SK-N-DZ (cell line): ENCODE data around the gene GPR149. TPM values are rescaled to one million over a fixed set of nuclear protein-coding genes. Genes with fewer than 3 reads are reported as not detected.

ENCODE experiments used
- DNase-seq: peaks from one replicate; pipeline ENCODE4 v3.0.0-alpha.2; 2015; ENCODE audit warnings: low spot score
- polyA plus RNA-seq, 2 experiments: library from polyadenylated mRNA; depleted of rRNA; stranded (reverse); fragments of >200 nt; gene quantifications; 2 replicates each; pipeline ENCODE4 v1.2.3, GENCODE V29; 2014

GPR149 gene, protein sequence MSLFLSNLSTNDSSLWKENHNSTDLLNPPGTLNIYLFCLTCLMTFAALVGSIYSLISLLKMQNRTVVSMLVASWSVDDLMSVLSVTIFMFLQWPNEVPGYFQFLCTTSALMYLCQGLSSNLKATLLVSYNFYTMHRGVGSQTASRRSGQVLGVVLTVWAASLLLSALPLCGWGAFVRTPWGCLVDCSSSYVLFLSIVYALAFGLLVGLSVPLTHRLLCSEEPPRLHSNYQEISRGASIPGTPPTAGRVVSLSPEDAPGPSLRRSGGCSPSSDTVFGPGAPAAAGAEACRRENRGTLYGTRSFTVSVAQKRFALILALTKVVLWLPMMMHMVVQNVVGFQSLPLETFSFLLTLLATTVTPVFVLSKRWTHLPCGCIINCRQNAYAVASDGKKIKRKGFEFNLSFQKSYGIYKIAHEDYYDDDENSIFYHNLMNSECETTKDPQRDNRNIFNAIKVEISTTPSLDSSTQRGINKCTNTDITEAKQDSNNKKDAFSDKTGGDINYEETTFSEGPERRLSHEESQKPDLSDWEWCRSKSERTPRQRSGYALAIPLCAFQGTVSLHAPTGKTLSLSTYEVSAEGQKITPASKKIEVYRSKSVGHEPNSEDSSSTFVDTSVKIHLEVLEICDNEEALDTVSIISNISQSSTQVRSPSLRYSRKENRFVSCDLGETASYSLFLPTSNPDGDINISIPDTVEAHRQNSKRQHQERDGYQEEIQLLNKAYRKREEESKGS
- polyA plus RNA-seq (2014; cell fraction: cytosol; rRNA removed): not detected in 2 replicates
- polyA plus RNA-seq (2014; cell fraction: nucleus; rRNA removed): not detected in 2 replicates

- peak; percentile 18 for DNase-seq
Measured at GRCh38 chr3:154430014-154430413, at the start of gene GPR149. GPR149 (minus strand) TSS chr3:154430190; CDS start chr3:154429615, 575 bp downstream.

GRCh38 chr3:154473769-154474168 is 43.8 kb upstream of the GPR149 start:
- no peak for DNase-seq

- DNase-seq: no peak
Measured at GRCh38 chr3:154469585-154469984, 39.6 kb upstream of the GPR149 start.

GRCh38 chr3:154464440-154465190 is 34.6 kb upstream of the GPR149 start:
- no peak for DNase-seq

GRCh38 chr3:154458560-154458959 is 28.6 kb upstream of the GPR149 start:
- DNase-seq: no peak

DNA sequence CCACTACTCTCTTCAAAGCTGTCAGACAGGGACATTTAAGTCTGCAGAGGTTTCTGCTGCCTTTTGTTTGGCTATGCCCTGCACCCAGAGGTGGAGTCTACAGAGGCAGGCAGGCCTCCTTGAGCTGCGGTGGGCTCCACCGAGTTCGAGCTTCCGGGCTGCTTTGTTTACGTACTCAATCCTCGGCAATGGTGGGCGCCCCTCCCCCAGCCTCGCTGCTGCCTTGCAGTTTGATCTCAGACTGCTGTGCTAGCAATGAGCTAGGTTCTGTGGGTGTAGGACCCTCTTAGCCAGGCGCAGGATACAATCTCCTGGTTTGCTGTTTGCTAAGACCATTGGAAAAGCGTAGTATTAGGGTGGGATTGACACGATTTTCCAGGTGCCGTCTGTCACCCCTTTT is 9.1 kb upstream of the GPR149 start:
- DNase-seq: peak; percentile 42

DNA sequence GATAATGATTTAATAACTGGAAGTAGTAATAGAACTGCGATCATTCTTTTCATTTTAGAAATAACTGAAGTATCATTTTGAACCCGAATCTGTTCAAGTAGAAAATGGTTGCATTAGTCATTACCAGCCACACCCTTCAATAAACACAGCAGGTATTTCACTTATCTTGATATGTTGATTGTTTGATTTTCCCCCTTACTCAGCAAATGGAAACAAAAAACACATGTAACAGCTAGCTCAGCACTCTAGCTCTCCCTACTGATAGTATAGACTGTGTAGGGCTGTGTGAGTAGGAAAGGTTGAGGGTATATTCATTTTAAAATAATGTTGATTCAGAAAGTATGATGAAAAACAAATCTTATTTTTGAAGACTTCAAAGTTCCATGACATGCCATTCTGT is 1.1 kb upstream of the GPR149 start:
- DNase-seq: no peak

DNA sequence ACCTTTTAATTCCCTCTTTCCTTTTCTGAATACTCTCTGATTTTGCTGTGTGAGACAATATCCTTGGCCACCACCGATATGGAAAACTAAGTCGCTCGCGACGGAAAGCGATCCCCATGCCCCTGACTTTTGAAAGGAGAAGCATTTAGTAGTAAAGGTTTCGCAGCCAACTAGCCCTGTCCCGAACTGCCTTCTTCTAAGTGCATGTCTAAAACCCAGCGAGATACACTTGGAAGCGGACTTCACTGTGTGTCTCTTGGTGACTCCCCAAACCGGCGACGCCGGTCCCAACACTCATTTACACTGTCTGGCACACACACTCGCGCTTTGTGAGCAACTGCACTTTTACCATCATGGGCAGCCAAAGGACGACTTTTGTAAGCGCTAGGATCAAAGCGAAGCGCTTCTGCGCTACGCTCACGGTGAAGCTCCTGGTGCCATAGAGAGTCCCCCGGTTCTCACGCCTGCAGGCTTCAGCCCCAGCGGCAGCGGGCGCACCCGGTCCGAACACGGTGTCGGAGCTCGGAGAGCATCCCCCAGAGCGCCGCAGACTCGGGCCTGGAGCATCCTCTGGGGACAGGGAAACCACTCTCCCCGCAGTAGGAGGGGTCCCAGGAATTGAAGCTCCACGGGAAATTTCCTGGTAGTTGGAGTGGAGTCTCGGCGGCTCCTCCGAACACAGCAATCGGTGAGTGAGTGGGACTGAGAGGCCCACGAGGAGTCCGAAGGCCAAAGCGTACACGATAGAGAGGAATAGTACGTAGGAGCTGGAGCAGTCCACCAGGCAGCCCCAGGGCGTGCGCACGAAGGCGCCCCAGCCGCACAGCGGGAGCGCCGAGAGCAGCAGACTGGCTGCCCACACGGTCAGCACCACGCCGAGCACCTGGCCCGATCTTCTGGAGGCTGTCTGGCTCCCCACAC is 1.4 kb downstream of the GPR149 start:
- peak; percentile 5 for DNase-seq

DNA sequence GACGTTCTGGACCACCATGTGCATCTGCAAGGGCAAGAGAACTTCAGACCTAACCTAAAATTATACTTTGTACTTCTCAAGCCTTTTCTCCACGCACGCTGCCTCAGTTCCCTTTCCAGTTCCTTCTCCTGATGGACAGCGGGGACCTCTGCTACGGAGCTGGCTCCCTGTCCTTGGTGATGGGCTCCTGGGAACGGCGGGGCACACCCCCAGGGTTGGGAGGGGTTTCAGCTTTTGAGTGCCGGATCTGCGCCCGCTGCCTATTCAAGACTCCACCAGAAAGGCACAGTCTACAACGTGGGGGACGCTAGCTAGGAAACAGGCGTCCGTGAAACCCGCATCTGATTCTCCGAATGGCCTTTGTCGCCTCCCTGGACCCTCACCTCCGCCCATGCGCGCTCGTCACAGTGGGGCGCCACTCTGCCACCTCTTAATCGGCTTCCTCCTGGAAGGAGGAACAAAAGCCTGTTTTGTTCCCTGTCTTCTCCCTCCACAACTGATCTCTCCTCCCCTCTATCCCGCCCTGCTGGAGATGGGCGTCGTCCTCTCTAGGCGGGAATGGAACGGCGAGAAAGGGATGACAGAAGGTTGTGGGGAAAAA is 2.2 kb downstream of the GPR149 start:
- DNase-seq: no peak

GRCh38 chr3:154422694-154423093 is 7.3 kb downstream of the GPR149 start:
- no peak for DNase-seq

DNA sequence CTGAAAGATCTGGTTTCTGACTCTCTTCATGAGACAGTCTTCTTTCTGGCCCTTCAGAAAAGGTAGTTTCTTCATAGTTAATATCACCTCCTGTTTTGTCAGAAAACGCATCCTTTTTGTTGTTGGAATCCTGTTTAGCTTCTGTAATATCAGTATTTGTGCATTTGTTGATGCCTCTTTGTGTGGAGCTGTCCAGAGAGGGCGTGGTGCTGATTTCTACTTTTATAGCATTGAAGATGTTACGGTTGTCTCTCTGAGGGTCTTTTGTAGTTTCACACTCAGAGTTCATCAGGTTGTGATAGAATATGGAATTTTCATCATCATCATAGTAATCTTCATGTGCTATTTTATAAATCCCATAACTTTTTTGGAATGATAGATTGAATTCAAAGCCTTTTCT is 8.9 kb downstream of the GPR149 start:
- DNase-seq: no peak

- no peak for DNase-seq
Measured at GRCh38 chr3:154398084-154398967, 31.7 kb downstream of the GPR149 start.

- DNase-seq: no peak
Measured at GRCh38 chr3:154389861-154390260, 40.1 kb downstream of the GPR149 start.

- no peak for DNase-seq
Measured at GRCh38 chr3:154384479-154384878, 45.5 kb downstream of the GPR149 start.

GRCh38 chr3:154378311-154378710 is 51.7 kb downstream of the GPR149 start:
- DNase-seq: no peak

- no peak for DNase-seq
Measured at GRCh38 chr3:154367221-154367620, 62.8 kb downstream of the GPR149 start.

- DNase-seq: no peak
Measured at GRCh38 chr3:154364849-154365248, 65.1 kb downstream of the GPR149 start.

DNA sequence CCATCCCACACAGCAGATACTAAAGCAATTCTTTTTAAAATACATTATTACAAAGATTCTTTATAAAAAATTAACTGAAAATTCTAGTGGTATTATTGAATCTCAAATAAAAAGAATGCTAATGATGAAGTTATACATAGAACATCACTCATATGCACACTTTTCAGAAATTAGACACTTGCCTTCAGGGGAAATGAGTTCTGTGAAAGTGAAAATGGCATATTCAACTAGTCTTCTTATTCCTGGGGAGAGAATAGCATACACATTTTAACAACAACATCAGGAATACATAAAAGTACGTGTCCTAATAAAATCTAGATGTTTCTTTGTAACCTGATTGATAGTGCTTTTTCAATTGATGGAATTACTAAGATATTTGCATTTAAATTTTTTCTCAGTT is 68.9 kb downstream of the GPR149 start:
- no peak for DNase-seq

GRCh38 chr3:154356009-154356408 is 74.0 kb downstream of the GPR149 start:
- DNase-seq: no peak
